ENCODE data around the gene NFE2L1.
A peak's percentile ranks its signal among the peaks of the same experiment; 100 is the strongest.

Gene NFE2L1

GRCh38 chr17:48047113-48047740, 932 bp upstream of the NFE2L1 start:
- no peak for DNase-seq (ENCODE audit: low read depth)
- TF ChIP-seq CTCF (IDR thresholded peaks at IDR 0.05; ENCODE audit: low read depth, low read length, missing control alignments) = no peak
- peak overlapping the region; percentile 91 for H3K4me3 ChIP-seq (ENCODE audit: low read depth, low read length)

GRCh38 chr17:48048384-48049126, 396 bp downstream of the NFE2L1 start:
- TF ChIP-seq CTCF (IDR thresholded peaks at IDR 0.05; ENCODE audit: low read depth, low read length, missing control alignments) = no peak
- DNase-seq (ENCODE audit: low read depth) = peak; percentile 62
- peak overlapping the region; percentile 91 for H3K4me3 ChIP-seq (ENCODE audit: low read depth, low read length)

- H3K4me3 ChIP-seq (ENCODE audit: low read depth, low read length) = no peak overlapping the region; the same call in 1 of the 2 replicates
- no peak for DNase-seq (ENCODE audit: low read depth)
Measured at GRCh38 chr17:48051283-48051682, 3.1 kb downstream of the NFE2L1 start.

GRCh38 chr17:48051706-48052486, 3.7 kb downstream of the NFE2L1 start:
- peak overlapping the region; percentile 20 for H3K4me3 ChIP-seq (ENCODE audit: low read depth, low read length)
- no peak for DNase-seq (ENCODE audit: low read depth)
- TF ChIP-seq CTCF (IDR thresholded peaks at IDR 0.05; ENCODE audit: low read depth, low read length, missing control alignments) = no peak

More at GRCh38 chr17:48051283-48051682, 3.1 kb downstream of the NFE2L1 start:
- TF ChIP-seq CTCF (IDR thresholded peaks at IDR 0.05; ENCODE audit: low read depth, low read length, missing control alignments) = no peak

GRCh38 chr17:48052956-48053757, 5.0 kb downstream of the NFE2L1 start:
- H3K4me3 ChIP-seq (ENCODE audit: low read depth, low read length) = peak overlapping the region; percentile 15; the same call in 1 of the 2 replicates
- no peak for TF ChIP-seq CTCF (IDR thresholded peaks at IDR 0.05; ENCODE audit: low read depth, low read length, missing control alignments)
- no peak for DNase-seq (ENCODE audit: low read depth)

- TF ChIP-seq CTCF (IDR thresholded peaks at IDR 0.05; ENCODE audit: low read depth, low read length, missing control alignments) = no peak
- DNase-seq (ENCODE audit: low read depth) = no peak
- H3K4me3 ChIP-seq (ENCODE audit: low read depth, low read length) = no peak overlapping the region
Measured at GRCh38 chr17:48053758-48054237, 5.6 kb downstream of the NFE2L1 start.

All from GM12864 (cell line).